Measurements from ENCODE around the gene UTS2B.

Gene UTS2B

DNA sequence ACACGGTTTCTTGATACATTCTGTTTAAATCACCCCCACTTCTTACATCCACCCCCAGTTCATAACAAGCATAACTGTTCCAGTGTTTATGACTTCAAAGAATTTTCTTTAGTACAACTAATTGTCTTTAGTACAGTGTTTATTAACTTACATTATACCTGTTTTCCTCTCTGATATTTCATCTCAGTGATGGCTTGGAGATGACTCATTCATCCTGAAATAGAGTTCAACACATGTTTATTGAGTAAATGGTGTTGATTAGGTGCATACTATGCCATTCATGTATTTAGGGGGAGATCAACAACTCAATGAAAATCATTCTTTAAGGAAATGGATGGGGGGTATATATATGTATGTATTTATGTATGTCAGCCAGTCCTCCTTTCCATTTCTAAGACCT, 21.7 kb upstream of the UTS2B start:
- DNase-seq, result no peak

- peak; percentile 22 for DNase-seq
These were observed 20.2 kb upstream of the UTS2B start for GRCh38 chr3:191350396-191351090.

GRCh38 chr3:191348098-191348497, 17.8 kb upstream of the UTS2B start:
- no peak for DNase-seq

DNA sequence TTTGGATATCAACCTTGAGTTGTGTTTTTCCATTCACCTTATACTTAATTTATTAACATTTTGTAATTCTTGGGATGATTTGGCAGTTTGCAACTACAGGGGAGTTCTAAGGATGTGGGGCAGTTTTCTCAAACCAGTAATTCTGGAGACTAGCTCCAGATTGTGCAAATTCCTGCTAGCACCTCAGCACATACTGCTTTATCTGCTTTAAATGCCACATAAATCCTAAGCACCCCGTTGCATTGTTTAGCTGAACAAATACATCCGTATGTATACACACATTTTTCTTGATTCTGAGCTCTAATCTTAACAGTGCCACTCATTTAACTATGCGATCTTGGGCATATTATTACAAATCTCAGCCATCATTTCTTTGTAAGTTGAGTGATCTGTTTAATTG, 16.9 kb upstream of the UTS2B start:
- DNase-seq, result no peak

DNA sequence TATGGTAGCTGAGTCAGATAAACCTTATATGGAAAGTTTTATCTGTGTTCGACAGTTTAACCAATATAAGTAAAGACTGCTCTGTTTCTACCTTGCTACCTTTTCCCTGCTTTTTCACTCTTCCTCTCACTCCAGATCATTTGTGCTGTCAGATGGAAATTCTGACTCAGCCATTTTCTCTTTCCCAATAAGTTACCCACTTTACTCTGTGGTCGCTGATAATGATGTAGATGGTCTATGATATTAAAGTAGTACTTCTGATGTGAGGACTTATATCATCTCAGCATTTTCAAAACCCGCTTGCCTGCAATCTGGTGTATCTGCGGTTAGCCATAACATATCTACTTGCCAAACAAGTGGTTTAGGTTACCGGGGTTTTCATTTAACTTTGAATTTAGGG, 15.0 kb upstream of the UTS2B start:
- no peak for DNase-seq

GRCh38 chr3:191343913-191344312, 13.6 kb upstream of the UTS2B start:
- no peak for DNase-seq

- no peak for DNase-seq
These were observed 12.8 kb upstream of the UTS2B start for GRCh38 chr3:191343115-191343514.

DNA sequence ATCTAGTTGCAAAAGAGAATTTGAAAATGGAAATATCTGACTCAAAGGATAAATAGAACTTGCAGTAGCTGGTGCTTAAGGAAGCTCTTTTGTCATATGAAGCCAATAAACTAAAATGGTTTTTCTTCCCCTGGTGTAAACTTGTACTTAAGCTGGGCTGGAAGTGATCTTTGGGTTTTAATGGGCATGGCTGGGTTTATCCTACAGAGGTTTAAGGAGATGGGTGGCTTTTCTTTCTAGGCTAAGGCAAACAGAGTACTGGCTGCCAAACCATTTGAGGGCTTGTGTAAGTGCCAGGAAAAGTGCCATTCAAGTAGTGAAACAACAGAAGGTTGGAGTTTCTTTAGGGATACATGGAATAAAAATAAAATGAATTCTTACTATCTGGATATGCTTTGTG, 12.1 kb upstream of the UTS2B start:
- no peak for DNase-seq

- no peak for DNase-seq
These were observed 11.7 kb upstream of the UTS2B start for GRCh38 chr3:191342006-191342405.

DNA sequence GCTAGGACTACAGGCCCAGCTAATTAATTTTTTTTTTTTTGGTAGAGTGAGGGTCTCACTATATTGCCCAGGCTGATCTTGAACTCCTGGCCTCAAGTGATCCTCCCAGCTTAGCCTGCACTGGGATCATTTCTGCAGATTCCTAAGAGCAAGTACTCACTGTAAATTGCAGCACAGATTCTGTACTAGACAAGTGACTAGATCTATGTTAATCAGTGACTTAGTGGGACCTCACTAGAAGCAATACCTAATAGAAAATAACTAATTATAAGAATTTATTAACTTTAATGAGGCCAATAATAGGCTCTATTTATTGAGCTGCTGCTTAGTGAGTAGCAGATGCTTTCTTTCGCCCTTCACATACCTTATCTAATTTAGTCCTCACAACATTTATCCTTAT, 10.6 kb upstream of the UTS2B start:
- DNase-seq, result no peak

- no peak for DNase-seq
These were observed 10.0 kb upstream of the UTS2B start for GRCh38 chr3:191340351-191340750.

GRCh38 chr3:191339316-191339917, 9.1 kb upstream of the UTS2B start:
- no peak for DNase-seq

GRCh38 chr3:191338177-191338488, 7.8 kb upstream of the UTS2B start:
- no peak for DNase-seq

- no peak for DNase-seq
These were observed 6.5 kb upstream of the UTS2B start for GRCh38 chr3:191336833-191337232.

- no peak for DNase-seq
These were observed 4.1 kb upstream of the UTS2B start for GRCh38 chr3:191334346-191334893.

GRCh38 chr3:191333298-191333880, 3.1 kb upstream of the UTS2B start:
- DNase-seq, result no peak

DNA sequence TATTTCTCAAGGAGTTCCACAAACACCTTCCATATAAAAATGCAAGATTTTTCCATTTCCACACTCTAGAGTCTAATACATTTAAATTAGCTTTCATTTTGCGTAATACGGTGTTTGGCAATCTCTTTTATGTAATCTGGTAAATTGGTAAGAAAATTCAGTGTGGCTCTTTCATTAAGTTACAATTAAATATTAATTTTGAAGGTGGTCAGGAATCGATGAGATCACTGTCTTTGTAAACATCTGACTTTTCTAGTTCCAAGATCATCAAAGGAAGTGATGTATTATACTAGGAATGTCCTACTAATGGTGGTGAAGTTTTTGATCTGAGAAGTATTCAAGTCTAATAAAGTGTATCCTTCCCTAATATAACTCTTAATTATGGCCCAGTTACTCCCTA, 1.1 kb upstream of the UTS2B start:
- DNase-seq, result peak; percentile 45

DNA sequence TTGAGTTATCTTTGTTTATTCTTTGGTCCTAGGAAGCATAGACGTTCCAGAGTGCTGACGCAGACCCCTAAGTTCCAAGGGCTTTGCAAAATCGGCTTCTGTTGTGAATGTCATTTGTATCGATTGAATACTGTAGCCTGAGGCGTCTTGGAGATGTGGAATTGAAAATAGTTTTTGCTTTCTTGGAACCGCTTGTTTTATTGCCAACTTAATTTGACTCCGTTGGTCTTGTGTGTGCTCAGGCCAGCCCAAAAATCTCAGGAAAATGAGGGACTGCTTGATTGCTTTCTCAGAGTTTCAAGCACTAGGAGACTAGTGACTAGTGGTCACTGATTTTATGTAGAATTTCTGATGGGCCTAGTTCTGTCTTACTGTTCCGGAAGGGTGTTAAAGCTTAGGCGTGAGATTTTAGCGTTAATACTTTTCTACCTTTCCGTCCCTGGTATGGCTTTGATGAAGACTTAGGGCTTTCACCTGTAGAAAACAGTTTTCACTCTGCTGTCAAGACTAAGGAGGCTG, 263 bp upstream of the UTS2B start:
- peak; percentile 69 for DNase-seq

- DNase-seq, result peak; percentile 72
These were observed 1.2 kb downstream of the UTS2B start, which contains the start of gene CCDC50 for GRCh38 chr3:191328962-191329653. TSS of gene CCDC50 (plus strand) at chr3:191329394. CDS start at chr3:191329675, 281 bp downstream.

DNA sequence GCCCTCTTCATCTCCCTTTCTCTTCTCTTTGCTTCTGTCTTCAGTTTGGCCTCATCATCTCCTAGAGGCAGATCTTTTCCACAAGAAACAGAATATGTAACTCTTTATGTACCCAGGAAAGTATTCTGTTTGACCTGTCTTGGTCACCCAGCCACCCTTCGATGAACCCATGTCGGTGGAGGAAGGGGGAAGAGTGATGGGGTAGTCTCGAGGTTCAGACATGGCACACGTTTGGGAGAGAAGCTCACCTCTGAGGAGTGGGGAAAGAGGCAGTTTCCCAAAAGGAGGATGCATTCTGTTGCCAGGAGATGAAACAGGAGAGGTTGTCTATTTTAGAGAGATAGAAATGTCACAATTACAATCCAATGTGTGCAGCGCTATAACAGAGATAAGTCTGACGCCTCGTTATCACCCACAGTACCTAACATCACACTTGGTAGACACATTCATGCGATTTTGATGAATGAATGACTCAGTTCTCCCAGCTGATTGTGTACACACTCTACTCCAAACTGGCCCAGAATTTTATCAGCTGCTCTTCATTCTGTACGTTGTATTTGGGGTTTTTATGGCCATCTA, 1.9 kb downstream of the UTS2B start:
- no peak for DNase-seq

DNA sequence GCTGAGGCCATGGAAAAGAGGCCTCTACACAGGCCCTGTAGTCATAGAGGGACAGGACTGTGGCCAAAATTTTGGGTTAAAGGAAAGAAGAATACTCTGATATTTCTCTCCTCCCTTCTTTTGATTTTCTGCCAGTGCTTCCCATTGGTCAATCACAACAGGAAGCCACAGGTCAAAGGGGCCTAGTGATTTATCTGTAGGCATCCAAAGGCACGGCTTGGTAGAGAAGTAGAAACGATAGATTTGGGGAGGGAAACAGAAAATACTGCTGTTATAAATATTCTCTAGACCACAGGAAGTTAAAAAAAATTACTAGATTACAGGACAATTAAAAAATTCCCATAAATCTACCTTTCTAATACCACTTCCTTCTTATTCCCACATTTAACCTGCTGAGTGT, 2.8 kb downstream of the UTS2B start:
- no peak for DNase-seq

DNA sequence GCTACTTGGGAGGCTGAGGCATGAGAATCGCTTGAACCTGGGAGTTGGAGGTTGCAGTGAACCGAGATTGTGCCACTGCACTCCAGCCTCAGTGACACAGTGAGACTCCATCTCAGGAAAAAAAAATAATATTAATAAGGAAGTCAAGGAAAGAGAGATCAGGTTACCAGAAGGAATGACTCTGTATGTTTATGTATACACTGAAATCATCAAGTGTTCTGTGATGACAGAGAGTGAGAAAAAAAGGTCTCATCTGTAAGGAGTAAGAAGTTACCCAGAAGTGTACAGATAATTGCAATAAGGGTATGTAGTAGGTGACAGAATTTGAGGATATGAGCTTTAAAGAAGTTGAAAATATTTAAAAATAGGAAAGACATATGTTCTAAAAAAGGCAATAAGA, 5.4 kb downstream of the UTS2B start:
- no peak for DNase-seq
